Right ventricle myocardium superior (tissue), 1 donor: Measurements from ENCODE around the gene TNRC6A. TPM values are rescaled to one million over a fixed set of nuclear protein-coding genes. Genes with fewer than 3 reads are reported as not detected.
"Not testable (repeated sequence)": the region's sequence is repeated elsewhere in the genome, so short reads cannot be mapped to it uniquely, and the experiment has no call there.

Source experiments
- ATAC-seq: fragments of 200-7000 bp; cut with Tn5 transposase; one replicate; pipeline ENCODE4 v1.9.1; 2020; ENCODE audit warnings: mild to moderate bottlenecking; ENCODE audit not compliant: poor library complexity
- DNase-seq: peaks from one replicate; pipeline ENCODE4 v3.0.0-alpha.2; 2020
- intact Hi-C: fragments of 100-400 bp; cut with DNase I; formaldehyde crosslinking; loops from one replicate; pipeline ENCODE4 v1.11.2; 2022
- total RNA-seq: library from RNA; stranded (reverse); fragmentation: NEBNext Ultra II Directional; extraction: Animal tissue kit (Norgen Biotek cat#: 25700); gene quantifications from one replicate; pipeline ENCODE4 v1.2.1, GENCODE V29; 2021
- donor health status: DM: no; HTN: yes; CAD: no; lungs with severe emphysema.

Gene TNRC6A
- total RNA-seq, 1 donor from 2014 or later = 35.6 TPM

DNA sequence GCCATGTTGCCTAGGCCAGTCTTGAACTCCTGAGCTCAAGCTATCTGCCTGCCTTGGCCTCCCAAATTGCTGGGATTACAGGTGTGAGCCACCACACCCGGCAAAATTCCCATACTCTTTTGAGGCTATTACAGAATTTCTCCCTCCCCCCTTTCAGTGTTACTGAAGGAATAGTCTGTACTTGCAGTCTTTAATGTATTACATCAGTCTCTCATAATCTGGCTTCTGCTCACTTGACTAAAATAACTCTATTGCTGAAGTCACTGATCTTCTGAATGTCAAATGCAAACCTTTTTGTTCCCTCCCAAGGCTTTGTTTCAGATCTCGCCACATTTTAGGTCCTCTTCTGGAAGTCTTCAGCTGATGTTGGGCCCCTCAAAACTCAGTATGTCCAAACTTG is 51.8 kb downstream of the TNRC6A start:
- intact Hi-C loops = no loop called here
- ATAC-seq (no peak), DNase-seq (no peak)

DNA sequence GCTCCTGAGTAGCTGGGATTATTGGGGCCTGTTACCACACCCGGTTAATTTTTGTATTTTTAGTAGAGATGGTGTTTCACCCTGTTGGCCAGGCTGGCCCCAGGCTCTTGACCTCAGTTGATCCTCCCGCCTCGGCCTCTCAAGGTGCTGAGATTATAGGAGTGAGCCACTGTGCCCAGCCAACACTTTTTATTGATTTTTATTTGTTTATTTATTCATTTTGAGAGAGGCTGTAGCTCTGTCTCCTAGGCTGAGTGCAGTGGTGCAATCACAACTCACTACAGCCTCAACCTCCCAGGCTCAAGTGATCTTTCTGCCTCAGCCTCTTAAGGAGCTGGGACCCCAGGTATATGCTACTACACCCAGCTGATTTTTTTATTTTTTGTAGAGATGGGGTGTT is 54.7 kb downstream of the TNRC6A start:
- intact Hi-C loops = no loop called here
- ATAC-seq = no peak
- no peak for DNase-seq

DNA sequence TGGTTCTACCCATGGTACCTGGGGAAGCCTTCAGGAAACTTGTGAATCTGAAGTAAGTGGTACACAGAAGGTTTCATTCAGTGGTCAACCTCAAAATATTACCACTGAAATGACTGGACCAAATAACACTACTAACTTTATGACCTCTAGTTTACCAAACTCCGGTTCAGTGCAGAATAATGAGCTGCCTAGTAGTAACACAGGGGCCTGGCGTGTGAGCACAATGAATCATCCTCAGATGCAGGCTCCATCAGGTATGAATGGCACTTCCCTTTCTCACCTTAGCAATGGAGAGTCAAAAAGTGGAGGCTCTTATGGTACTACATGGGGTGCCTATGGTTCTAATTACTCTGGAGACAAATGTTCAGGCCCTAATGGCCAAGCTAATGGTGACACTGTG is 60.4 kb downstream of the TNRC6A start:
- DNase-seq = no peak
- intact Hi-C loops = loop anchor here (10.0 kb wide), 1 partner anchor 225 kb away; no protein-coding TSS in a partner anchor
- no peak for ATAC-seq

DNA sequence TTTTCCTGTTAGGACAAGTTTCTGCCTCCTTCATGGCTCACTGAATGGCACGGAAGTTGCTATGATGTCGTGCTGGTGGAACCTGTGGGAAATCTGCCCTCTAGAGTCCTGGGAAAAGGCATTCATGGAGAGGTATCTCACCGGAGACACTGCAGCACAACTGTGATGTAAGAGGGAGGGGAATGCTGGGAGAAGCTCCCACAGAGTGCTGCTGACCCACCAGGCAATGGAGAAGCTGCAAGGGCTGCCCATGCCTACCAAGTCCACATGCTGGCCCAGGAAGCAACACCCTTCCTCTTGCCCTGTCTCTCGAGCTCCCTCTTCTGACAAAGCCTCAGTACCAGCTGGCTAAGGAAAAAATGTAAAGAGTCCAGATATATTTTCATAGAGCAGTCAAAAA is 71.1 kb downstream of the TNRC6A start:
- DNase-seq = no peak
- intact Hi-C loops = no loop called here
- no peak for ATAC-seq

DNA sequence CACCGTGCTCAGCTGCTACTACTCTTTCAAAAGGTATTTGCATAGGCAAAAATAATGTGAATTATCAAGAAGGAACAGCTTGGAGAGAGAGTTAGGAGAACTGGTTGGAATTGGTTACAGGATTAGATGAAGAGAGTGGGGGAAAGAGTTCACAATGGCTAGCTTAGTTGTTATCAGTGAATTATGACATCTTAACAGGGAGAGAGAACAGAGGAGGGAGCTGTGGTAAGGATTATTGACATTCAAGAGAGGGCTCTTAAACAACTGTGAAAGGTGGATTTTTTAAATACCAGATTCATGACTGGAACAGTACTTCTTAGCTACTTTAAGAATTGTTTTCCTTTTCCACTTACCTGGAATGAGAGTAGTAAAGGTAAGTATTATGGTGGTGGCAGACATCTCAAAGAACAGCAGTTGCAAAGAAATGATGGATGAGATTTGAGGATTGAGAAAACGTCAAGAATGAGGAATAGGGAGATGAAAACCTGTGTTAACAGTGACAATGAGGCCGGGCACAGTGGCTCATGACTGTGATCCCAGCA is 72.4 kb downstream of the TNRC6A start:
- intact Hi-C loops = no loop called here
- no peak for DNase-seq
- no peak for ATAC-seq

DNA sequence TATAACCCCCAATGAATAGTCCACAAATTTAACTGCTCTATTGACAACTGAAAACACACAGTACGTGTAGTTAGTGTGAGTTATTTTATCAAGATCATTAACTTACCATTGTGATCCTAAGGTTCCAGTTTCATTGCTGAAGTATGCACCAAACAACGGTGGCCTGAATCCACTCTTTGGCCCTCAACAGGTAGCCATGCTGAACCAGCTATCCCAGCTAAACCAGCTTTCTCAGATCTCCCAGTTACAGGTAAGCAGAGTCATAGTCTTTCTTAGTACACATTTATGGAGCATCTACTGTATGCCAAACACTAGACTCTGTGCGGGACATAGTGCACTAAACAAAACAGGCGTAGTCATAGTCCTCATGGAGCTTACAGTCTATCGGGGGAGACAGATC is 76.0 kb downstream of the TNRC6A start:
- intact Hi-C loops = no loop called here
- no peak for ATAC-seq

DNA sequence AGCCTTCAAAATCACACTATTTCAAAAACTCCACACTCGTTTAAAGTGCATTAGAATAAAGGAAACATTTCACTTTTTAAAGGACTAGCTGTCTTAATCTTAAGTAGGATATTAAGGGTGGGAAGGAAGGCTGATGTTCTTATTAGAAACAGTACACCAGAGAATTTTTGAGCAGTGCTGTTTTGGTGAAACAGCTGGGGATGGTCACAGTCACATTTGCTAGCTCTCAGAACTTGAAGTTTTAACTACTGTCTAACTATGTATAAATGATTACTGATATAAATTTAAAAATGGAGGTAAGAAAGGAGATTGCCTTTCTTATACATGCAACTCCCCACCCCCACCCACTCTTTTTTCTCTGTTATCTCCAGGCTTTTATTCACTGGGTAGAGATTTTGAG is 77.8 kb downstream of the TNRC6A start:
- intact Hi-C loops = no loop called here
- ATAC-seq (no peak), DNase-seq (no peak)

More for the DNA sequence above, 76.0 kb downstream of the TNRC6A start:
- DNase-seq = no peak

DNA sequence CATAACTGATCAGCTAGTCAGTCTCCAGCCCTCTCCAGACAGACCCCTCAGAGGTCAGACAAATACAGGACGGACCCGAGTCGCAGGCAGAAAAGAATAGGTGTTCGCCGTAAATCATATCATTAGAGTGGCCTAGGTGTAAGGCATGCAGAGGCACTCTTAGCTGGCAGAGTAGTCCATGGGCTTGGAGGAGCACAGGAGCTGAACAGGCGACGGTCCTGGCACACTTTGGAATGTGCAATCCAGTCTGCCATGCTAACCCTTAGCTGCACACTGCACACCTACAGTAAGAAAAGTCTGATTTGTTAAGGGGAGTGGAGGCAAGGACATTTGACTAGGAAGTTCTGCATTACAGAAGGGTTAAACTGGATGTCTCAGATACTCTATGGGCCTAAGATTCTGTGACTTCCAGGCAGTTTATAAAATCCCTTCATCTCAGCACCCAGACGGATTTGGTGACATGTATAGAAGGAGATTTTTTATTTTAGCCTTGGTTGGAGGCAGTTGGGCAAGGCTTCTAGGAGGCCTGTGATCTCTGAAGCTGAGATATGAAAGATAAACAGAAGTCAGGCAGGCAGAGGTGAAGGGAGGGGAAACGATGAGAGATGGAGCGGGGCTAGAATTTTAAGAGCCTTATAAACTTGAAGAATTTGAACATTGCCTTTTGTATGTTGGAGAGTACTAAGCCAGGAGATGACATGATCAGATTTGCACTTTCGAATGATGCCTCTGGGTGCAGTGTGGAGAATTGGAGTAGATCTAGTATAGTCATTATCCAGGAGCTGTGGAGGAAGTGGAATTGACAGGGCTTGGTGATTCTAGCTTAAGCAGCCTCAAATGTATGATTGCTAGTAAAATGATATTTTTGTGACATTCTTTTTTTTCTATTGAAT is 81.7 kb downstream of the TNRC6A start:
- DNase-seq (no peak), ATAC-seq (no peak)
- intact Hi-C loops = loop anchor here (5.0 kb wide), 1 partner anchor 244 kb away; no protein-coding TSS in a partner anchor

DNA sequence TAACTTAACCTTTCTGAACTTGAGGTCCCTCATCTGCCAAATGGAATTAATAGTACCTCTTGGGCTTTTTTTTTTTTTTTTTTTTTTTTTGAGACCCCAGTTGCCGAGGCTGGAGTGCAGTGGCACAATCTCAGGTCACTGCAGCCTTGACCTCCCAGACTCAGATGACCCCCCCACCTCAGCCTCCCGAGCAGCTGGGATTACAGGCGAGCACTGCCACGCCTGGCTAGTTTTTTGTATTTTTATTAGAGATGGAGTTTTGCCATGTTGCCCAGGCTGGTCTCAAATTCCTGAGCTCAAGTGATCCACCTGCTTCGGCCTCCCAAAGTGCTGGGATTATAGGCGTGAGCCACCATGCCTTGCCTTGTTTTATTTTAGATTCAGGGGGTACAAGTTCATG is 83.4 kb downstream of the TNRC6A start:
- not testable (repeated sequence) for ATAC-seq, DNase-seq
- intact Hi-C loops = loop anchor here (5.0 kb wide), 1 partner anchor 246 kb away; no protein-coding TSS in a partner anchor

DNA sequence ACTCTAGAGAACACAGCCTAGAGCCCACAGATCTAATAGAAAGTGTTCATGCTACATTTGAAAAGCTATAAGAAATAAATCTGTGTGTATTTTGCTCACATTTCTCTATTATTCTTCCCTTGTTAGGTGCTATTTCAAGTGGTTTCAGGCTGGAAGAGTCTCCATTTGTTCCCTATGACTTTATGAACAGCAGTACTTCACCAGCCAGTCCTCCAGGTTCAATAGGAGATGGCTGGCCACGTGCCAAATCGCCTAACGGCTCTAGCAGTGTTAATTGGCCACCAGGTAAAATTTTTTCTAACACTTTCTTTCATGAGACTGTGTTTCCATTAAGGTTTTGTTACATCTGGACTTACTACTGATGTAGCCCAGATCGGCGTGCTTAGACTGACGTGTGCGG is 85.6 kb downstream of the TNRC6A start:
- no peak for DNase-seq
- no peak for ATAC-seq
- intact Hi-C loops = no loop called here

DNA sequence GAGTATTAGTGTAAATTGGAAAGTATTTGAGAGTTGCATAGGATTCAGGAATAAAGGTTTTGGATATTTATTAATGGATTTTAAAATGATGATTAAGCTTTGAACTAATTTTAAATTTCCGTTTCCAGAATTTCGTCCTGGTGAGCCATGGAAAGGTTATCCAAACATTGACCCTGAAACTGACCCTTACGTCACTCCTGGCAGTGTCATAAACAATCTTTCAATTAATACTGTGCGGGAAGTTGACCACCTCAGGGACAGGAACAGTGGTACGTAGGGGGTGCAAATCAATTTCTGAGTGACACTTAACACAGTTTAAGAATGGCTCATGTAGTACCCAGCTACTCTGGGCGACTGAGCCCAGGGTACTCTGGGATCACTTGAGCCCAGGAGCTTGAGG is 87.2 kb downstream of the TNRC6A start:
- no peak for ATAC-seq
- intact Hi-C loops = no loop called here
- no peak for DNase-seq

DNA sequence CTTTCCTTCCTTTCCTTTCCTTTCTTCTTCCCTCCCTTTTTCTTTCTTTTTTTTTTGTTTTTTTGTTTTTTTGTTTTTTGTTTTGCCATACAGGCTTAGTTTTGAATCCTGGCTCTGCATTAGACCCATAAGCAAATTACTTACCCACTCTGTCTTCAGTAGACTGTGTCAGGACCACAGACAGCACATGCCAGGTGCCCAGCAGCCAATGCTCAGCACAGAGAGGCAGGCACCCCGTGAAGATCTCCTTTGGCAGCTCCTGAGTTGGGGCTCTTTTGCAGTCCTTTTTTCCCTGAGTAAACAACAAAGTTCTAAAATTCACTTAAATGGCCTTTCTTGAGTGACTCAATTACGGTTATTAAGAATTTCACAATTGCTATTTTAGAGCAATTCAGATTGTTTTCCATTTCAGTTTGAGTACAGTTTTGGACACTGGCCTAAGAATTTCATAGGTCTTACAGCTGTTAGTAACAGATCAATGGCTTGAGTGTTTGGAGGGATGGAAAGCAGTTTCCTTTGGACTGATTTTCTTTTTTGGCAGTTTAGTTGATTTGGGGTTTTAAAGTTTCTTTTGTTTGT is 90.1 kb downstream of the TNRC6A start:
- intact Hi-C loops = no loop called here
- DNase-seq = no peak
- ATAC-seq = no peak

DNA sequence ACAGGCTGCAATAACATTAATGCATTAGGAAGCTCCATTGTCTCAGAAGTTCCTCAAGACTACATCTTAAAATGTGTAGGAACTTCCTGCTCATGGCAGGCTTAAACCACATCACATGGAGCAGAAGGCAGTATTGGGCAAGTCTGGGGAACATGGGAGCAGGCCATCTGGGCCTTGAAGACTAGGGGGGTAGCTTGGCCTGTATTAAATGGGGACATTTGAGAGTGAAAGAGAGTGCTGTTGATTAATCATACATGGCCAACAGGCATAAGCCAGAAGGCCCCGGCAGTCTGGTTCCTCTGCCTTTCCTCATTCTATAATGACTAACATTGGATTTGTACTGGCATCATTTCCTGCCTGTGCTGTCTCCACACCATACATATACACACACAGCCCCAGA is 91.1 kb downstream of the TNRC6A start:
- no peak for ATAC-seq
- intact Hi-C loops = no loop called here

DNA sequence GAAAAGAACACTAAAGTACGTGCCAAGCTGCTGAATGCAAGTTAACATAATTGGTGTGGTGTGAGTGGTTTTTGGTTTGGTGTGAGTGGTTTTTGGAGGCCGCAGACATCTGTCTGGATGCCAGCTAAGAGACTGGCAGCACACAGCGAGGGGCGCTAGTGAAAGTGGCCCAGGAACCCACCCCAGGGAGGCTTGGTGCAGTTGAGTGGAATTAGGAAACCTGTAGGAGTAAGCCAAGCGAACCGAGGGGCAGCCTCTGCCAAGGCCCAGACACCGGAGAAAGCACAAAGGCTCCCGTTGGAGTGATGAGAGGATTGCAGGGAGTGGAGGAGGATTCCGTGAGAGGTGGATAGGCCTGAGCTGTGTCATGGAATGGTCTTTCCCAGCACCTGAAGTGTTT is 91.7 kb downstream of the TNRC6A start:
- ATAC-seq (no peak), DNase-seq (no peak)
- intact Hi-C loops = no loop called here

More for the DNA sequence above, 91.1 kb downstream of the TNRC6A start:
- no peak for DNase-seq

DNA sequence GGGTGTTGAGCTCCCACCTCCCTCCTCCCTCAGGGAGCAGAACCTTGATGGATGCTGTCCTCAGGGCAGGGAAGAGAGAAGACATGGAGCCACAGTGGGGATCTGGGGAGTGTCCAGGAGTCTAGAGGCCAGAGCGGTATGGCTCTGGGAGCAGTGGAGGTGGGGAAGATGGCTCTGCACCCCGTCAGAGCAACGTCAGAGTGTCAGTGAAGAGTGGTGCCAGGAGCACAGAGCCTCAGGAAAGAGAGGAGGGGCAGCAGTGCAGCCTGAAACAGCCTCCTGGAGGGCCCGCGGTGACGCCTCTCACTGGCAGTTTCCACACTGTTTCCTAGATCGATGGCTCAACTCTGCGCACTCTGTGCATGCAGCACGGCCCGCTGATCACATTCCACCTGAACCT is 93.1 kb downstream of the TNRC6A start:
- ATAC-seq = peak; percentile 30
- DNase-seq = no peak
- intact Hi-C loops = no loop called here

DNA sequence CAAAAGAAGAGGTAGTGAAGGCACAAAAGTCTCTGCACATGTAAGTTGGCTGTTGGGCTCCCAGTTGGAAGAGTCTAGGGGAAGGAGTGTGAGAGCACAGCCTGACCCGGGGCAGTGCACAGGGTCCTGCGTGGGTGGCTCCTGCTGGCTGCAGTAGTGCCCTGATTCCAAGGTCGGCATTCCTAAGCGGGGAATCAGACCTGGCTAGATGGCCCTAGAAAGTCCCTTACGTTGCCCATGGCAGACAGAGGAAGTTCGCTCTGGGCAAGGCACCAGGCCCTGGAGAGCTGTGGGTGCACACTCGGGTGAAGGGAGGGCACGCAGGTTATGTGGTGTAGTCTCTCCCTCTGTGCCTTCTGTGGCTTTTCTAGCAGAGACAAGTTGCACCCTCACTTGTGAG is 93.5 kb downstream of the TNRC6A start:
- DNase-seq = no peak
- intact Hi-C loops = no loop called here

DNA sequence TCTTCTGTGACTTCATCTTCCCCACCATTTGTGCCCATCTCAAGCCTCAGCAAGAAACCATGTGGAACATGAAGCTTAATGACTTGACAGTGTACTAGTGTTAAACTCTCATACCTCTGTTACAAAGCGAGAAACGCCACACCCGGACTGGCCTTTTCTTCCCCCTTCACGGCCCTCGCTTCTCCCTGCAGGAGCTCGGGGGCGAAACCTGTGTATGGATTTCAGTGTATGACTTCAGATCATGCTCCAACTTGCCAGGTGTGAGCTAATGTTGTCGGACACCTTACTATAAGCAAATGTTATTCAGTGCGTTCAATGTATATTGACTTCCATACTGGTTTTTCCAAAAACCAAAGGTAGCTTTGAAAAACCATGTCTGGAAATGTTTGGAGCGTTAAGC is 96.2 kb downstream of the TNRC6A start:
- no peak for ATAC-seq
- intact Hi-C loops = no loop called here
- no peak for DNase-seq

More for the DNA sequence above, 93.5 kb downstream of the TNRC6A start:
- peak; percentile 35 for ATAC-seq

DNA sequence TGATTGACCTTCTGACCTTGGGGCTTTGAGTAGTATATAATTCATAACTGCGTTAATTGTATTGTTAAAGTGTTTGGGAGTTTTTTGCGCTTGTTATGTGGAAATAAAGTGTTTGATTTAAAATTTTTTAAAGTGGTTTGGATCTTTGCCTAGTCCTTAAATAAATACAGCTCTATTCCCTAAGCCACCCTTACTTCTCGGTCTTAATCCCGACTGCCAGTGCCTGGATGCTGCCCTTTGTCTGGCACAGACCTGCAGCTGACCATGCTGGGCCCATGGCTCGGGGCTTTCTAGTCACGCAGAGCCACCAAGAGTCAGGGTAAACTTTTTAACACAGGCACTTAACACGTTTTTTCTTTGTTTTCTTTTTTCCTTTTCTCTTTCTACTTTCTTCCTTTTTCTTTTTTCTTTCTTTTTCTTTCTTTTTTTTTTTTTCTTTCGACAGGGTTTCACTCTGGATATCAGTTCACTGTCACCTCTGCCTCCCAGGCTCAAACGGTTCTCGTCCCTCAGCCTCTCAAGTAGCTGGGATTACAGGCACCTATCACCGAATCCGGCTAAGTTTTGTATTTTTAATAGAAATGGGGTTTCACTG is 96.7 kb downstream of the TNRC6A start:
- intact Hi-C loops = no loop called here
- ATAC-seq = no peak
- DNase-seq = no peak

DNA sequence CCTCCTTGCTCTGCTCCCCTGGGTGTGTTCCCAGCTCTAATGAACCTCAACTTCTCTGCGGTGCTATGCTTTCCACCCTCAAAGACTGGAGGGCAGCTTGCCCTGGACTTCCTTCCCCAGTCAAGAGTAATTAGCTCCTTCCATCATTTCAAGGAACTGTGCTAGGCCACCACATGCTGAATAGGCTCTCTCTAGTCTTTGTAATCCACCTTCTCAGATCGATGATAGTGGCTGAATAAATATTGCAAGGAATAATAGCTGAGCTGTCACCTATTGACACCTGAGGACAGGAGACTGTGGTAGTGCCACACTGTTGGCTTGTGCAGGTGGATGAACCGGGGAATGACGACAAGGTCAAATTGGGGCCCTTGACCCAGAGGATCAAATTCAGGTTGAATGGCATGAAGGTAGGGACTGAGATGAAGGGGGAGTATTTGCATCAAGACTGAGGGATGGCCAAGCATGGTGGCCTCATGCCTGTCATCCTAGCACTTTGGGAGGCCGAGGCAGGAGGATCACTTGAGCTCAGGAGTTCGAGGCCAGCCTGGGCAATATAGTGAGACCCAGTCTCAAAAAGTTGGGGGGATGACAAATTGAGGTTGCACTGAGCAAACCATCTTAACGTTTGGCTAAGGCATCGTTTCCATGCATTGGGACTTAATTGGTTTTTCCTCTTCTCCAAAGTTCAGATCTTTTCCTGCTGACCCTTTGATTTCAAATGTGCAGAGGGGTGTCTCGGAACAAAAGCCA is 97.5 kb downstream of the TNRC6A start:
- ATAC-seq (no peak), DNase-seq (no peak)
- intact Hi-C loops = no loop called here
